HCT116 (cell line): ENCODE data around the gene BOD1. TPM values are rescaled to one million over a fixed set of nuclear protein-coding genes. Genes with fewer than 3 reads are reported as not detected.

ENCODE experiments used
- ATAC-seq: fragments of 200-7000 bp; cut with Tn5 transposase; 2 replicates; pipeline ENCODE4 v1.9.1; 2020; ENCODE audit warnings: mild to moderate bottlenecking, moderate library complexity
- BruUV-seq: library from RNA; stranded (reverse); fragments of 400-500 nt; replicated peaks from 2 replicates; lab custom pipeline; 2021; lab: Mats Ljungman, UMichigan
- CTCF ChIA-PET: fragments of 300-600 bp; sonication (Branson Sonifier 250); formaldehyde crosslinking; loops from one replicate; lab custom pipeline; 2021; ENCODE audit warnings: antibody characterized with exemption; lab: Charles Lee
- POLR2A ChIA-PET: fragments of 300-600, 350-600 bp; sonication (Branson Sonifier 250); formaldehyde crosslinking; loops from one replicate; lab custom pipeline; 2021; ENCODE audit warnings: antibody characterized with exemption; lab: Charles Lee
- RAD21 ChIA-PET, 2 experiments: fragments of 300-600 bp; sonication (Branson Sonifier 250); formaldehyde crosslinking; loops; one replicate each; lab custom pipeline; 2023; ENCODE audit warnings: low total read pairs in 2 of 2; ENCODE audit not compliant: uncharacterized antibody in 2 of 2, unreplicated experiment in 2 of 2, low non-redundant PET in 1 of 2; lab: Charles Lee
- DNase-seq: peaks from one replicate; pipeline ENCODE4 v3.0.0-alpha.2; 2010; ENCODE audit warnings: low read depth, low spot score
- H2AFZ ChIP-seq: fragments of 200-600 bp; shearing (Covaris generic), sonication (generic); 2 replicates; pipeline ENCODE4 v1.6.1; 2017; ENCODE audit warnings: low read depth, mixed run types, mixed read lengths, antibody characterized with exemption, low read length; ENCODE audit not compliant: poor library complexity, severe bottlenecking
- H3K27ac ChIP-seq: 2 replicates; pipeline ENCODE4 v1.5.1; 2012; ENCODE audit warnings: low read depth, low read length
- H3K27me3 ChIP-seq: fragments of 200-600 bp; sonication (generic); 2 replicates; pipeline ENCODE4 v1.6.1; 2016; ENCODE audit warnings: mixed run types, low read length, mixed read lengths; ENCODE audit not compliant: insufficient read depth
- H3K36me3 ChIP-seq, 2 experiments: fragments of 200-500 bp in 1 of 2; fragments of 200-600 bp in 1 of 2; sonication (Bioruptor generic) in 1 of 2; sonication (generic) in 1 of 2; 2 replicates each; pipeline versions ENCODE4 v1.5.1 to v1.6.1; 2014 to 2016; ENCODE audit warnings: low read length in 2 of 2, inconsistent platforms in 1 of 2, mixed read lengths in 1 of 2, mixed run types in 1 of 2; ENCODE audit not compliant: insufficient read depth in 2 of 2, control insufficient read depth in 1 of 2
- H3K4me1 ChIP-seq, 2 experiments: fragments of 200-600 bp in 1 of 2; sonication (generic) in 1 of 2; 2 replicates each; pipeline versions ENCODE4 v1.5.1 to v1.6.1; 2012 to 2017; ENCODE audit warnings: low read length in 2 of 2, inconsistent platforms in 1 of 2, mild to moderate bottlenecking in 1 of 2, mixed read lengths in 1 of 2, mixed run types in 1 of 2, moderate library complexity in 1 of 2; ENCODE audit not compliant: insufficient read depth in 2 of 2, control insufficient read depth in 1 of 2
- H3K4me2 ChIP-seq: fragments of 200-600 bp; sonication (generic); 2 replicates; pipeline ENCODE4 v1.6.1; 2017; ENCODE audit warnings: mixed run types, low read length, mixed read lengths
- H3K4me3 ChIP-seq, 2 experiments: fragments of 200-600 bp in 1 of 2; sonication (generic) in 1 of 2; replicated peaks in 1 of 2; 2 replicates each; pipeline ENCODE4 v1.5.1; 2011 to 2016; ENCODE audit warnings: low read length in 2 of 2, control low read depth in 1 of 2, low read depth in 1 of 2, mild to moderate bottlenecking in 1 of 2, mixed read lengths in 1 of 2, mixed run types in 1 of 2
- H3K79me2 ChIP-seq: fragments of 200-600 bp; sonication (generic); 2 replicates; pipeline ENCODE4 v1.6.1; 2017; ENCODE audit warnings: mild to moderate bottlenecking, mixed run types, low read length, moderate library complexity, mixed read lengths; ENCODE audit not compliant: insufficient read depth
- H3K9ac ChIP-seq: fragments of 200-600 bp; sonication (generic); 2 replicates; pipeline ENCODE4 v1.6.1; 2016; ENCODE audit warnings: low read length, mixed read lengths
- H3K9me2 ChIP-seq: fragments of 200-600 bp; sonication (generic), shearing (Covaris generic); 2 replicates; pipeline ENCODE4 v1.6.1; 2017; ENCODE audit warnings: mixed run types, mild to moderate bottlenecking, moderate library complexity; ENCODE audit not compliant: insufficient read depth
- H3K9me3 ChIP-seq, 2 experiments: fragments of 200-500 bp in 1 of 2; fragments of 200-600 bp in 1 of 2; sonication (Bioruptor generic) in 1 of 2; sonication (generic) in 1 of 2; 2 replicates each; pipeline ENCODE4 v1.6.1; 2014 to 2017; ENCODE audit warnings: low read length in 2 of 2, mixed read lengths in 2 of 2, inconsistent platforms in 1 of 2, low read depth in 1 of 2, mild to moderate bottlenecking in 1 of 2, mixed run types in 1 of 2, moderate library complexity in 1 of 2; ENCODE audit not compliant: control insufficient read depth in 1 of 2, insufficient read depth in 1 of 2
- H4K20me1 ChIP-seq: fragments of 200-600 bp; sonication (generic), shearing (Covaris generic); 2 replicates; pipeline ENCODE4 v1.6.1; 2017; ENCODE audit warnings: mixed run types, mild to moderate bottlenecking, moderate library complexity; ENCODE audit not compliant: insufficient read depth
- CBX3 ChIP-seq: IDR thresholded peaks from 2 replicates; pipeline ENCODE4 v1.6.1; 2012; ENCODE audit warnings: low read depth
- CEBPB ChIP-seq: IDR thresholded peaks from 2 replicates; pipeline ENCODE4 v1.6.1; 2012; ENCODE audit warnings: low read depth
- EGR1 ChIP-seq: IDR thresholded peaks from 2 replicates; pipeline ENCODE4 v1.6.1; 2012; ENCODE audit warnings: low read depth
- EZH2 ChIP-seq: fragments of 200-600 bp; sonication (generic); IDR thresholded peaks from 2 replicates; pipeline ENCODE4 v1.6.1; 2017; ENCODE audit warnings: antibody characterized with exemption, mixed run types
- JUND ChIP-seq: IDR thresholded peaks from 2 replicates; pipeline ENCODE4 v1.6.1; 2012
- SIN3A ChIP-seq: IDR thresholded peaks from 2 replicates; pipeline ENCODE4 v1.6.1; 2012; ENCODE audit warnings: low read depth
- SP1 ChIP-seq: IDR thresholded peaks from 2 replicates; pipeline ENCODE4 v1.6.1; 2012; ENCODE audit warnings: low read depth
- SRF ChIP-seq: IDR thresholded peaks from 2 replicates; pipeline ENCODE4 v1.6.1; 2012; ENCODE audit warnings: low read depth
- ZFX ChIP-seq: fragments of 450-650 bp; IDR thresholded peaks from 2 replicates; pipeline ENCODE4 v1.6.1; 2017
- intact Hi-C: fragments of 100-400 bp; cut with micrococcal nuclease; formaldehyde crosslinking; loops from 2 replicates; pipeline ENCODE4 v1.10.0; 2022
- total RNA-seq: library from RNA; stranded (reverse); gene quantifications from one replicate; pipeline ENCODE4 v1.2.1, GENCODE V29; 2021; ENCODE audit not compliant: unreplicated experiment
- TF ChIP-seq, protein P1 (sequence below): IDR thresholded peaks from 2 replicates; pipeline ENCODE4 v1.6.1; 2012
- TF ChIP-seq, protein P2 (sequence below): IDR thresholded peaks from 2 replicates; pipeline ENCODE4 v1.6.1; 2012; ENCODE audit warnings: low read depth

The BOD1 gene
- total RNA-seq, 1 experiment from 2014 or later = 60.2 TPM

DNA sequence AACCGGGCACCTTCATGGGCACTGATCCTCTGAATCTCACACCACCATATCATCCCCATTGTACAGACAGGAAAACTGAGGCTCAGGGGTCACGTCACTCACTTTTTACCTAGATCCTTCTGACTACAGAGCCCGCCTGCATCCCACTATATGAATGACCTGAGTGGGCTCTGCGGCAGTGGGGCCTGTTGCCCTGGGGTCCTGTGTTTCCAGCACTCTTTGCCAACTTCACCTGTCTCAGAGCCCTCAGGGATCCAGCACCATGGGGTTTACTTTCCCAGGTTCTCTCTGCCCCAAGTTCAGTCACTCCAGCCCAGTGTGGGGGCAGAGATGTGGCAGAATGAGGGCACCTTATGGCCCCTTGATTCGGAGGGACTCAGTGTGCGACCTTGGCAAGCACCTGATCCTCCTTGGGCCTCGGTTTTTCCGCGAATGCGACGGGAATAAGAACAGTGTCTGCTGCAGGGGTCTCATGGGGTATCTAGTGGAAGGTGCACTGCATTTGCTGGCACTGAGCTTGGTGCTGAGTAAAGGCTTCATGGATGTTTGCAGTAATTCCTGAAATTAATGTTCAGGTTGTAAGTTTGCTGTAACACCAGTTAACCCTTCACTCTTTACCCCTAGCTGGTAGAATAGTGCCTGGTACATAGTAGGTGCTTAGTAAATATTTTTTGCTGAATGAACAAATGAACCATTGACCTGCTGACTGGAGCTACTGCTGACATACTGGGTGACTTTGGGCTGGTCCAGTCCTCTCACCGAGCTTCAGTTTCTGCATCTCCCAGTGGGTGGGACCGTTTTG is 47.1 kb upstream of the BOD1 start:
- no peak for TF ChIP-seq CEBPB
- ChIA-PET POLR2A (no interaction called here), CTCF (no interaction called here), RAD21 (no interaction called here)
- H3K4me3 ChIP-seq = no peak overlapping the region
- no peak for DNase-seq
- no peak overlapping the region for H3K9ac ChIP-seq
- H3K79me2 ChIP-seq = no peaks in the 10 kb centered on the region
- H3K4me1 ChIP-seq = no peaks in the 10 kb centered on the region
- H3K4me2 ChIP-seq = no peak overlapping the region
- H3K36me3 ChIP-seq = no peaks in the 10 kb centered on the region
- intact Hi-C loops = no loop called here
- ATAC-seq = no peak
- H3K27me3 ChIP-seq = no peaks in the 10 kb centered on the region
- no peaks in the 10 kb centered on the region; a peak in 1 of 4 replicates for H3K9me3 ChIP-seq
- H4K20me1 ChIP-seq = no peaks in the 10 kb centered on the region
- no peak overlapping the region for H3K27ac ChIP-seq
- H3K9me2 ChIP-seq = no peaks in the 10 kb centered on the region
- no TSS peak for BruUV-seq
- no peak overlapping the region for H2AFZ ChIP-seq

DNA sequence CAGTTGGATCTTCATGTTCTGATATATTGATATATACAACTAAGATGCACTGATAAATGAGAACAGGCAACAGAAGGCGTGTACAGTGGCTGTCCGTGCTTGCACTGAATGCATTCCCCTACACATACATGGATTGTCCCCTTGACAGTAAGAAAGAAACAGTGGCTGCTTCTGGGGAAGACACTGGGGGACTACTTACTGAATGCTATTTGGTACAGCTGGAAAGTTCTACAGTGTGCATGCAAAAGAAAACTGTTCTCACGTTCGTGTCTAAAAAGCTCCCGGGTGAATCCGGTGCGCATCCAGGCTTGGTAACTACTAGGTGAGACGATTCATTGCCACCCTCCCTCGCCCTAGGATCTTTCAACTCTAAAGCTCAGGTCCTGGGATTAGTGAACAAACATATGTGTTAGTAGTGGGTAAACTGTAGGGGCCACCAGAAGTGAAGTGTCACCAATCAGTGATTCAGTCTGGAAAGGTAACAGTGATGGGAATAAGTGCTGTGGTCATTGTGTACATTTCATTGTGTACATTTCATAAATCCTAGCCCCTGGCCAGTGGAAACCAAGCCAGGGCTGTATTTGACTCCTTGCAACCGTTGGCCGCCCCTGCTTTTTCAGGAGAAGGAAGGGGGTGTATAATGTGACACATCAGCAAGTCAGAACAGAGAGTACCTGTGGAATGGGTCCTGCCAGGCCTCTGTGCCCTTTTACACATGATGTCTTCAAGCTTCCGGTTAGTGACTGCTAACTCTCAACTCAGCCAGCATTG is 46.3 kb upstream of the BOD1 start:
- intact Hi-C loops = no loop called here
- no peak overlapping the region for H3K27ac ChIP-seq
- no peak overlapping the region for H2AFZ ChIP-seq
- no peak overlapping the region for H3K9ac ChIP-seq
- DNase-seq = no peak
- BruUV-seq = no TSS peak
- no peak overlapping the region for H3K4me3 ChIP-seq
- POLR2A ChIA-PET = no interaction called here
- no peaks in the 10 kb centered on the region; a peak in 1 of 4 replicates for H3K9me3 ChIP-seq
- H3K27me3 ChIP-seq = no peaks in the 10 kb centered on the region
- no peaks in the 10 kb centered on the region for H3K9me2 ChIP-seq
- ATAC-seq = no peak
- no peaks in the 10 kb centered on the region for H3K79me2 ChIP-seq
- no peaks in the 10 kb centered on the region for H3K36me3 ChIP-seq
- no peaks in the 10 kb centered on the region for H4K20me1 ChIP-seq
- TF ChIP-seq, protein P1, sequence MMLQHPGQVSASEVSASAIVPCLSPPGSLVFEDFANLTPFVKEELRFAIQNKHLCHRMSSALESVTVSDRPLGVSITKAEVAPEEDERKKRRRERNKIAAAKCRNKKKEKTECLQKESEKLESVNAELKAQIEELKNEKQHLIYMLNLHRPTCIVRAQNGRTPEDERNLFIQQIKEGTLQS = no peak
- TF ChIP-seq ZFX (no peak), CBX3 (no peak), EZH2 (no peak), EGR1 (no peak), JUND (no peak), SP1 (no peak), SIN3A (no peak), SRF (no peak)
- TF ChIP-seq, protein P2, sequence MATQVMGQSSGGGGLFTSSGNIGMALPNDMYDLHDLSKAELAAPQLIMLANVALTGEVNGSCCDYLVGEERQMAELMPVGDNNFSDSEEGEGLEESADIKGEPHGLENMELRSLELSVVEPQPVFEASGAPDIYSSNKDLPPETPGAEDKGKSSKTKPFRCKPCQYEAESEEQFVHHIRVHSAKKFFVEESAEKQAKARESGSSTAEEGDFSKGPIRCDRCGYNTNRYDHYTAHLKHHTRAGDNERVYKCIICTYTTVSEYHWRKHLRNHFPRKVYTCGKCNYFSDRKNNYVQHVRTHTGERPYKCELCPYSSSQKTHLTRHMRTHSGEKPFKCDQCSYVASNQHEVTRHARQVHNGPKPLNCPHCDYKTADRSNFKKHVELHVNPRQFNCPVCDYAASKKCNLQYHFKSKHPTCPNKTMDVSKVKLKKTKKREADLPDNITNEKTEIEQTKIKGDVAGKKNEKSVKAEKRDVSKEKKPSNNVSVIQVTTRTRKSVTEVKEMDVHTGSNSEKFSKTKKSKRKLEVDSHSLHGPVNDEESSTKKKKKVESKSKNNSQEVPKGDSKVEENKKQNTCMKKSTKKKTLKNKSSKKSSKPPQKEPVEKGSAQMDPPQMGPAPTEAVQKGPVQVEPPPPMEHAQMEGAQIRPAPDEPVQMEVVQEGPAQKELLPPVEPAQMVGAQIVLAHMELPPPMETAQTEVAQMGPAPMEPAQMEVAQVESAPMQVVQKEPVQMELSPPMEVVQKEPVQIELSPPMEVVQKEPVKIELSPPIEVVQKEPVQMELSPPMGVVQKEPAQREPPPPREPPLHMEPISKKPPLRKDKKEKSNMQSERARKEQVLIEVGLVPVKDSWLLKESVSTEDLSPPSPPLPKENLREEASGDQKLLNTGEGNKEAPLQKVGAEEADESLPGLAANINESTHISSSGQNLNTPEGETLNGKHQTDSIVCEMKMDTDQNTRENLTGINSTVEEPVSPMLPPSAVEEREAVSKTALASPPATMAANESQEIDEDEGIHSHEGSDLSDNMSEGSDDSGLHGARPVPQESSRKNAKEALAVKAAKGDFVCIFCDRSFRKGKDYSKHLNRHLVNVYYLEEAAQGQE = no peak
- no peak overlapping the region for H3K4me2 ChIP-seq
- RAD21 ChIA-PET = no interaction called here
- H3K4me1 ChIP-seq = no peaks in the 10 kb centered on the region
- CTCF ChIA-PET = no interaction called here
